ENCODE results near the gene TEX54.

Gene TEX54

GRCh38 chr11:62792202-62792575 lies 40.5 kb downstream of the TEX54 start:
- DNase-seq (ENCODE audit: insufficient read length, low spot score), result no peak
- FAIRE-seq, result no peak

GRCh38 chr11:62791501-62792201 lies 41.0 kb downstream of the TEX54 start, which contains the start of gene TMEM223:
TSS of gene TMEM223 (minus strand) at chr11:62792006. CDS start at chr11:62791994, 12 bp downstream.
- DNase-seq (ENCODE audit: insufficient read length, low spot score) (peak; percentile 87), FAIRE-seq (peak; percentile 78)

GRCh38 chr11:62789576-62789975 lies 43.1 kb downstream of the TEX54 start:
- FAIRE-seq, result no peak
- no peak for DNase-seq (ENCODE audit: insufficient read length, low spot score)

- FAIRE-seq (no peak), DNase-seq (ENCODE audit: insufficient read length, low spot score) (no peak)
Observed at GRCh38 chr11:62788991-62789390, 43.6 kb downstream of the TEX54 start.

- peak; percentile 96 for FAIRE-seq
Observed at GRCh38 chr11:62787005-62787759, 45.5 kb downstream of the TEX54 start, which contains the start of gene TMEM179B. TSS of gene TMEM179B (plus strand) at chr11:62787402. CDS start at chr11:62787432, 30 bp downstream.

GRCh38 chr11:62786318-62787004 lies 46.2 kb downstream of the TEX54 start:
- DNase-seq (ENCODE audit: insufficient read length, low spot score), result peak; percentile 88
- peak; percentile 66 for FAIRE-seq

More at GRCh38 chr11:62787005-62787759, 45.5 kb downstream of the TEX54 start, which contains the start of gene TMEM179B:
- peak; percentile 93 for DNase-seq (ENCODE audit: insufficient read length, low spot score)

GRCh38 chr11:62782753-62783152 lies 49.9 kb downstream of the TEX54 start:
- no peak for DNase-seq (ENCODE audit: insufficient read length, low spot score)
- no peak for FAIRE-seq

Measured in GM19239 (cell line).